WTC11 (cell line): ENCODE measurements around the gene CHRNA5. TPM values are rescaled to one million over a fixed set of nuclear protein-coding genes. Genes with fewer than 3 reads are reported as not detected.

ENCODE experiments used
- CBFB ChIP-seq: sonication (generic); formaldehyde crosslinking; IDR thresholded peaks from 2 replicates; pipeline ENCODE4 v1.8.1; 2022; ENCODE audit warnings: mild to moderate bottlenecking, low read depth, missing genetic modification reagents
- ELF4 ChIP-seq: sonication (generic); formaldehyde crosslinking; IDR thresholded peaks from 2 replicates; pipeline ENCODE4 v1.8.1; 2022; ENCODE audit warnings: low read depth, mild to moderate bottlenecking, moderate library complexity, missing genetic modification reagents
- ESRRA ChIP-seq: sonication (generic); formaldehyde crosslinking; IDR thresholded peaks from 2 replicates; pipeline ENCODE4 v1.8.1; 2022; ENCODE audit warnings: mild to moderate bottlenecking, missing genetic modification reagents, borderline replicate concordance
- MYBL2 ChIP-seq: sonication (generic); formaldehyde crosslinking; IDR thresholded peaks from 2 replicates; pipeline ENCODE4 v1.8.1; 2023; ENCODE audit warnings: mild to moderate bottlenecking, moderate library complexity, missing genetic modification reagents
- SOX15 ChIP-seq: fragments of 250-450 bp; sonication (Bioruptor Pico); IDR thresholded peaks from 2 replicates; pipeline ENCODE4 v1.9.0; 2021; ENCODE audit warnings: mild to moderate bottlenecking
- SP1 ChIP-seq: sonication (generic); formaldehyde crosslinking; conservative IDR thresholded peaks from 2 replicates; pipeline ENCODE4 v1.8.1; 2022; ENCODE audit warnings: missing genetic modification reagents
- TEAD1 ChIP-seq: sonication (generic); formaldehyde crosslinking; IDR thresholded peaks from 2 replicates; pipeline ENCODE4 v1.8.0; 2022; ENCODE audit warnings: mild to moderate bottlenecking, missing genetic modification reagents
- TP53 ChIP-seq: sonication (generic); formaldehyde crosslinking; IDR thresholded peaks from 2 replicates; pipeline ENCODE4 v1.8.1; 2023; ENCODE audit warnings: mild to moderate bottlenecking, missing genetic modification reagents
- ZBTB21 ChIP-seq: sonication (generic); formaldehyde crosslinking; IDR thresholded peaks from 2 replicates; pipeline ENCODE4 v1.8.1; 2023; ENCODE audit warnings: mild to moderate bottlenecking, missing genetic modification reagents, borderline replicate concordance
- ZNF263 ChIP-seq: sonication (generic); formaldehyde crosslinking; IDR thresholded peaks from 2 replicates; pipeline ENCODE4 v1.8.1; 2022; ENCODE audit warnings: low read depth, mild to moderate bottlenecking, moderate library complexity, missing genetic modification reagents
- total RNA-seq: library from RNA; stranded (reverse); gene quantifications from 3 replicates; pipeline ENCODE4 v1.2.3, GENCODE V29; 2021
- TF ChIP-seq, protein P1 (sequence below): fragments of 250-450 bp; sonication (Bioruptor Pico); IDR thresholded peaks from 2 replicates; pipeline ENCODE4 v1.8.0; 2021; ENCODE audit warnings: mild to moderate bottlenecking
- TF ChIP-seq, protein P2 (sequence below): fragments of 200-600 bp; IDR thresholded peaks from 2 replicates; pipeline ENCODE4 v1.8.0; 2022; ENCODE audit warnings: antibody characterized with exemption
- TF ChIP-seq, protein P3 (sequence below): fragments of 250-450 bp; sonication (Bioruptor Pico); IDR thresholded peaks from 2 replicates; pipeline ENCODE4 v1.9.0; 2021; ENCODE audit warnings: moderate library complexity, mild to moderate bottlenecking, inconsistent platforms, borderline replicate concordance
- TF ChIP-seq, protein P4 (sequence below): sonication (generic); formaldehyde crosslinking; IDR thresholded peaks from 2 replicates; pipeline ENCODE4 v1.8.0; 2022; ENCODE audit warnings: missing genetic modification reagents
- TF ChIP-seq, protein P5 (sequence below): sonication (generic); formaldehyde crosslinking; IDR thresholded peaks from 2 replicates; pipeline ENCODE4 v1.8.0; 2022; ENCODE audit warnings: mild to moderate bottlenecking, missing genetic modification reagents
- TF ChIP-seq, protein P6 (sequence below): fragments of 250-450 bp; sonication (Bioruptor Pico); IDR thresholded peaks from 2 replicates; pipeline ENCODE4 v1.9.0; 2021; ENCODE audit warnings: mild to moderate bottlenecking
- TF ChIP-seq, protein P7 (sequence below): sonication (generic); formaldehyde crosslinking; IDR thresholded peaks from 2 replicates; pipeline ENCODE4 v1.8.1; 2023; ENCODE audit warnings: mild to moderate bottlenecking, missing genetic modification reagents, moderate library complexity
- TF ChIP-seq, protein P8 (sequence below): sonication (generic); formaldehyde crosslinking; IDR thresholded peaks from 2 replicates; pipeline ENCODE4 v1.8.1; 2023; ENCODE audit warnings: mild to moderate bottlenecking, moderate library complexity, missing genetic modification reagents
- TF ChIP-seq, protein P9 (sequence below): sonication (generic); formaldehyde crosslinking; IDR thresholded peaks from 2 replicates; pipeline ENCODE4 v1.8.1; 2022; ENCODE audit warnings: low read depth, missing genetic modification reagents, borderline replicate concordance
- TF ChIP-seq, protein P10 (sequence below): sonication (generic); formaldehyde crosslinking; IDR thresholded peaks from 2 replicates; pipeline ENCODE4 v1.8.1; 2022; ENCODE audit warnings: missing genetic modification reagents, borderline replicate concordance

Gene CHRNA5
- total RNA-seq, 1 experiment from 2014 or later, result 21.0 TPM

DNA sequence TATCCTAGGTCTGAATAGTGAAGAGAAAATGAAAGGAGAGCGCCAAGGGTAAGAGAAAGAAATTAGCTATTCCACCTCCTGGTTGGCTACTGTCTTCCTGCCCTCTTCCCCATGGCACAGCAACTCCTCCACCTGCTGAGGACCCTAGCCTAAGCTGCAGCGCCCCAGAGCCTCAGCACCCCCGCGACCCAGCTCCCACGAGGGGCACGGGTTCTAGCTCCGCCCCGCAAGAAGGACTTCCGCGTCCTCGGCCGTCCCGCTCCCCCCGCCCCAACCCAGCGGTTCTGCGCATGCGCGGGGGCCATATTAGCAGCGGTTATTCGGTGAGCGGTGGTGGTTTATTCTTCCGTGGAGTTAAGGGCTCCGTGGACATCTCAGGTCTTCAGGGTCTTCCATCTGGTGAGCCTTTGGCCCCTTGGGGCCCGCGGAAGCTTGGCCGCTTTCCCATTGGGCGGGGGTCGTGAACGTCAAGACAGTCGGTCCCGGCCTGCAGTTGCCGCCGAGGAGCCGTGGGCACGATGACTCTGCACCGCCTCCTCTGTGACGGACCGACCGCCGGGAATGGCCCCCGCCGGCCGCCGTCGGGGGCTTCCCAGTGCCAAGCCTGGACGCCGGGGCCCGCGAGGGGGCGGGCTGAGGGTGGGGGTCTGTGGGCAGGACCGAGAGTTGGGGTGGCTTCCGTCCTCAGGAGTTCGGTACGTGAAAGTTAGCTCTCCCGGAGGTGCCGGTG is 25.0 kb upstream of the CHRNA5 start, which contains the start of gene PSMA4 (continued):
- TF ChIP-seq, protein P1, sequence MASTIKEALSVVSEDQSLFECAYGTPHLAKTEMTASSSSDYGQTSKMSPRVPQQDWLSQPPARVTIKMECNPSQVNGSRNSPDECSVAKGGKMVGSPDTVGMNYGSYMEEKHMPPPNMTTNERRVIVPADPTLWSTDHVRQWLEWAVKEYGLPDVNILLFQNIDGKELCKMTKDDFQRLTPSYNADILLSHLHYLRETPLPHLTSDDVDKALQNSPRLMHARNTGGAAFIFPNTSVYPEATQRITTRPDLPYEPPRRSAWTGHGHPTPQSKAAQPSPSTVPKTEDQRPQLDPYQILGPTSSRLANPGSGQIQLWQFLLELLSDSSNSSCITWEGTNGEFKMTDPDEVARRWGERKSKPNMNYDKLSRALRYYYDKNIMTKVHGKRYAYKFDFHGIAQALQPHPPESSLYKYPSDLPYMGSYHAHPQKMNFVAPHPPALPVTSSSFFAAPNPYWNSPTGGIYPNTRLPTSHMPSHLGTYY, result no peak
- TF ChIP-seq SOX15 (CRISPR knock-in tag) (no peak), SP1 (CRISPR knock-in tag) (no peak; the same call in none of the 2 replicates), CBFB (no peak), ZBTB21 (CRISPR knock-in tag) (no peak), MYBL2 (CRISPR knock-in tag) (no peak), ESRRA (CRISPR knock-in tag) (peak; percentile 78; the same call in 1 of the 2 replicates), TP53 (CRISPR knock-in tag) (peak; percentile 36; the same call in 1 of the 2 replicates), ZNF263 (CRISPR knock-in tag) (no peak), TEAD1 (no peak), ELF4 (CRISPR knock-in tag) (no peak)
- TF ChIP-seq, protein P2, sequence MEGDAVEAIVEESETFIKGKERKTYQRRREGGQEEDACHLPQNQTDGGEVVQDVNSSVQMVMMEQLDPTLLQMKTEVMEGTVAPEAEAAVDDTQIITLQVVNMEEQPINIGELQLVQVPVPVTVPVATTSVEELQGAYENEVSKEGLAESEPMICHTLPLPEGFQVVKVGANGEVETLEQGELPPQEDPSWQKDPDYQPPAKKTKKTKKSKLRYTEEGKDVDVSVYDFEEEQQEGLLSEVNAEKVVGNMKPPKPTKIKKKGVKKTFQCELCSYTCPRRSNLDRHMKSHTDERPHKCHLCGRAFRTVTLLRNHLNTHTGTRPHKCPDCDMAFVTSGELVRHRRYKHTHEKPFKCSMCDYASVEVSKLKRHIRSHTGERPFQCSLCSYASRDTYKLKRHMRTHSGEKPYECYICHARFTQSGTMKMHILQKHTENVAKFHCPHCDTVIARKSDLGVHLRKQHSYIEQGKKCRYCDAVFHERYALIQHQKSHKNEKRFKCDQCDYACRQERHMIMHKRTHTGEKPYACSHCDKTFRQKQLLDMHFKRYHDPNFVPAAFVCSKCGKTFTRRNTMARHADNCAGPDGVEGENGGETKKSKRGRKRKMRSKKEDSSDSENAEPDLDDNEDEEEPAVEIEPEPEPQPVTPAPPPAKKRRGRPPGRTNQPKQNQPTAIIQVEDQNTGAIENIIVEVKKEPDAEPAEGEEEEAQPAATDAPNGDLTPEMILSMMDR, result no peak
- TF ChIP-seq, protein P3, sequence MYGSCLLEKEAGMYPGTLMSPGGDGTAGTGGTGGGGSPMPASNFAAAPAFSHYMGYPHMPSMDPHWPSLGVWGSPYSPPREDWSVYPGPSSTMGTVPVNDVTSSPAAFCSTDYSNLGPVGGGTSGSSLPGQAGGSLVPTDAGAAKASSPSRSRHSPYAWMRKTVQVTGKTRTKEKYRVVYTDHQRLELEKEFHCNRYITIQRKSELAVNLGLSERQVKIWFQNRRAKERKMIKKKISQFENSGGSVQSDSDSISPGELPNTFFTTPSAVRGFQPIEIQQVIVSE (CRISPR knock-in tag), result no peak
- TF ChIP-seq, protein P4, sequence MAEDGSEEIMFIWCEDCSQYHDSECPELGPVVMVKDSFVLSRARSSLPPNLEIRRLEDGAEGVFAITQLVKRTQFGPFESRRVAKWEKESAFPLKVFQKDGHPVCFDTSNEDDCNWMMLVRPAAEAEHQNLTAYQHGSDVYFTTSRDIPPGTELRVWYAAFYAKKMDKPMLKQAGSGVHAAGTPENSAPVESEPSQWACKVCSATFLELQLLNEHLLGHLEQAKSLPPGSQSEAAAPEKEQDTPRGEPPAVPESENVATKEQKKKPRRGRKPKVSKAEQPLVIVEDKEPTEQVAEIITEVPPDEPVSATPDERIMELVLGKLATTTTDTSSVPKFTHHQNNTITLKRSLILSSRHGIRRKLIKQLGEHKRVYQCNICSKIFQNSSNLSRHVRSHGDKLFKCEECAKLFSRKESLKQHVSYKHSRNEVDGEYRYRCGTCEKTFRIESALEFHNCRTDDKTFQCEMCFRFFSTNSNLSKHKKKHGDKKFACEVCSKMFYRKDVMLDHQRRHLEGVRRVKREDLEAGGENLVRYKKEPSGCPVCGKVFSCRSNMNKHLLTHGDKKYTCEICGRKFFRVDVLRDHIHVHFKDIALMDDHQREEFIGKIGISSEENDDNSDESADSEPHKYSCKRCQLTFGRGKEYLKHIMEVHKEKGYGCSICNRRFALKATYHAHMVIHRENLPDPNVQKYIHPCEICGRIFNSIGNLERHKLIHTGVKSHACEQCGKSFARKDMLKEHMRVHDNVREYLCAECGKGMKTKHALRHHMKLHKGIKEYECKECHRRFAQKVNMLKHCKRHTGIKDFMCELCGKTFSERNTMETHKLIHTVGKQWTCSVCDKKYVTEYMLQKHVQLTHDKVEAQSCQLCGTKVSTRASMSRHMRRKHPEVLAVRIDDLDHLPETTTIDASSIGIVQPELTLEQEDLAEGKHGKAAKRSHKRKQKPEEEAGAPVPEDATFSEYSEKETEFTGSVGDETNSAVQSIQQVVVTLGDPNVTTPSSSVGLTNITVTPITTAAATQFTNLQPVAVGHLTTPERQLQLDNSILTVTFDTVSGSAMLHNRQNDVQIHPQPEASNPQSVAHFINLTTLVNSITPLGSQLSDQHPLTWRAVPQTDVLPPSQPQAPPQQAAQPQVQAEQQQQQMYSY, result no peak
- TF ChIP-seq, protein P5, sequence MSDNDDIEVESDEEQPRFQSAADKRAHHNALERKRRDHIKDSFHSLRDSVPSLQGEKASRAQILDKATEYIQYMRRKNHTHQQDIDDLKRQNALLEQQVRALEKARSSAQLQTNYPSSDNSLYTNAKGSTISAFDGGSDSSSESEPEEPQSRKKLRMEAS (CRISPR knock-in tag), result peak; percentile 62; the same call in 1 of the 2 replicates
- TF ChIP-seq, protein P6, sequence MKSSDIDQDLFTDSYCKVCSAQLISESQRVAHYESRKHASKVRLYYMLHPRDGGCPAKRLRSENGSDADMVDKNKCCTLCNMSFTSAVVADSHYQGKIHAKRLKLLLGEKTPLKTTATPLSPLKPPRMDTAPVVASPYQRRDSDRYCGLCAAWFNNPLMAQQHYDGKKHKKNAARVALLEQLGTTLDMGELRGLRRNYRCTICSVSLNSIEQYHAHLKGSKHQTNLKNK, result no peak
- TF ChIP-seq, protein P7, sequence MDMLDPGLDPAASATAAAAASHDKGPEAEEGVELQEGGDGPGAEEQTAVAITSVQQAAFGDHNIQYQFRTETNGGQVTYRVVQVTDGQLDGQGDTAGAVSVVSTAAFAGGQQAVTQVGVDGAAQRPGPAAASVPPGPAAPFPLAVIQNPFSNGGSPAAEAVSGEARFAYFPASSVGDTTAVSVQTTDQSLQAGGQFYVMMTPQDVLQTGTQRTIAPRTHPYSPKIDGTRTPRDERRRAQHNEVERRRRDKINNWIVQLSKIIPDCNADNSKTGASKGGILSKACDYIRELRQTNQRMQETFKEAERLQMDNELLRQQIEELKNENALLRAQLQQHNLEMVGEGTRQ, result peak; percentile 41
- TF ChIP-seq, protein P8, sequence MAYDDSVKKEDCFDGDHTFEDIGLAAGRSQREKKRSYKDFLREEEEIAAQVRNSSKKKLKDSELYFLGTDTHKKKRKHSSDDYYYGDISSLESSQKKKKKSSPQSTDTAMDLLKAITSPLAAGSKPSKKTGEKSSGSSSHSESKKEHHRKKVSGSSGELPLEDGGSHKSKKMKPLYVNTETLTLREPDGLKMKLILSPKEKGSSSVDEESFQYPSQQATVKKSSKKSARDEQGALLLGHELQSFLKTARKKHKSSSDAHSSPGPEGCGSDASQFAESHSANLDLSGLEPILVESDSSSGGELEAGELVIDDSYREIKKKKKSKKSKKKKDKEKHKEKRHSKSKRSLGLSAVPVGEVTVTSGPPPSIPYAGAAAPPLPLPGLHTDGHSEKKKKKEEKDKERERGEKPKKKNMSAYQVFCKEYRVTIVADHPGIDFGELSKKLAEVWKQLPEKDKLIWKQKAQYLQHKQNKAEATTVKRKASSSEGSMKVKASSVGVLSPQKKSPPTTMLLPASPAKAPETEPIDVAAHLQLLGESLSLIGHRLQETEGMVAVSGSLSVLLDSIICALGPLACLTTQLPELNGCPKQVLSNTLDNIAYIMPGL, result no peak
- TF ChIP-seq, protein P9, sequence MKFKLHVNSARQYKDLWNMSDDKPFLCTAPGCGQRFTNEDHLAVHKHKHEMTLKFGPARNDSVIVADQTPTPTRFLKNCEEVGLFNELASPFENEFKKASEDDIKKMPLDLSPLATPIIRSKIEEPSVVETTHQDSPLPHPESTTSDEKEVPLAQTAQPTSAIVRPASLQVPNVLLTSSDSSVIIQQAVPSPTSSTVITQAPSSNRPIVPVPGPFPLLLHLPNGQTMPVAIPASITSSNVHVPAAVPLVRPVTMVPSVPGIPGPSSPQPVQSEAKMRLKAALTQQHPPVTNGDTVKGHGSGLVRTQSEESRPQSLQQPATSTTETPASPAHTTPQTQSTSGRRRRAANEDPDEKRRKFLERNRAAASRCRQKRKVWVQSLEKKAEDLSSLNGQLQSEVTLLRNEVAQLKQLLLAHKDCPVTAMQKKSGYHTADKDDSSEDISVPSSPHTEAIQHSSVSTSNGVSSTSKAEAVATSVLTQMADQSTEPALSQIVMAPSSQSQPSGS (CRISPR knock-in tag), result no peak
- TF ChIP-seq, protein P10, sequence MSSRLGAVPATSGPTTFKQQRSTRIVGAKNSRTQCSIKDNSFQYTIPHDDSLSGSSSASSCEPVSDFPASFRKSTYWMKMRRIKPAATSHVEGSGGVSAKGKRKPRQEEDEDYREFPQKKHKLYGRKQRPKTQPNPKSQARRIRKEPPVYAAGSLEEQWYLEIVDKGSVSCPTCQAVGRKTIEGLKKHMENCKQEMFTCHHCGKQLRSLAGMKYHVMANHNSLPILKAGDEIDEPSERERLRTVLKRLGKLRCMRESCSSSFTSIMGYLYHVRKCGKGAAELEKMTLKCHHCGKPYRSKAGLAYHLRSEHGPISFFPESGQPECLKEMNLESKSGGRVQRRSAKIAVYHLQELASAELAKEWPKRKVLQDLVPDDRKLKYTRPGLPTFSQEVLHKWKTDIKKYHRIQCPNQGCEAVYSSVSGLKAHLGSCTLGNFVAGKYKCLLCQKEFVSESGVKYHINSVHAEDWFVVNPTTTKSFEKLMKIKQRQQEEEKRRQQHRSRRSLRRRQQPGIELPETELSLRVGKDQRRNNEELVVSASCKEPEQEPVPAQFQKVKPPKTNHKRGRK (CRISPR knock-in tag), result no peak
